ENCODE data around the gene CLN5.

- TF ChIP-seq ZNF274 (IDR thresholded peaks at IDR 0.05; ENCODE audit: low read depth, low read length) (no peak), YY1 (IDR thresholded peaks at IDR 0.05; ENCODE audit: insufficient read depth, insufficient read length) (no peak)
Observed at GRCh38 chr13:77036279-77036678, 44.4 kb downstream of the CLN5 start.

Data from NT2/D1 (cell line).